Measurements from ENCODE around the gene EFHC1.

DNA sequence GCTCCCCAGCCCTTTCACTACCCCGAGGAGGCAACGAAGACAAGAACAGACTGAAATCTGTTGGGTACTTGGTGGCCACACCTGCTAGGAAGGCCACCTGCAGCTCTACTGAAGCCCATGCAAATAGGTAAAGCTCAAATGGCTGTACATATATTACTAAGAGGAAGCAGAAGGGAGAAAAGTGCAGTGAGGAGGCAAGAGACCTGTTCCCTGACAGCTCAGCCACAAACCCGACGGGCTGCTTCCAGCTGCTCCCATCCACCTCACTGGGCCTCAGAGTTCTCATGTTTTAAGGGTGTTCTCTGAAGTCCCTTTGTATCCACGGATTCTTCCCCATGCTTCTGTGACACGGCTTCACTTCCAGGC lies 132.1 kb downstream of the EFHC1 start:
- TF ChIP-seq CTCF (IDR thresholded peaks at IDR 0.05) (no peak), POLR2A (IDR thresholded peaks at IDR 0.05) (no peak)
